HCEC 1CT (cell line): ENCODE results near the gene AIG1.

Source experiments
- DNase-seq: peaks from one replicate; pipeline ENCODE4 v3.0.0-alpha.2; 2017

AIG1 gene

GRCh38 chr6:143098054-143098671 lies 37.5 kb downstream of the AIG1 start:
- DNase-seq: no peak

GRCh38 chr6:143099647-143100046 lies 39.0 kb downstream of the AIG1 start:
- DNase-seq: no peak

GRCh38 chr6:143100429-143100828 lies 39.7 kb downstream of the AIG1 start:
- no peak for DNase-seq

- no peak for DNase-seq
These were observed 43.2 kb downstream of the AIG1 start for GRCh38 chr6:143103916-143104315.

GRCh38 chr6:143107440-143107839 lies 46.8 kb downstream of the AIG1 start:
- peak; percentile 3 for DNase-seq

- DNase-seq: no peak
These were observed 47.4 kb downstream of the AIG1 start for GRCh38 chr6:143107911-143108761.

- no peak for DNase-seq
These were observed 48.5 kb downstream of the AIG1 start for GRCh38 chr6:143109196-143109595.

GRCh38 chr6:143110572-143110971 lies 49.9 kb downstream of the AIG1 start:
- peak; percentile 61 for DNase-seq

- DNase-seq: peak; percentile 48
These were observed 50.3 kb downstream of the AIG1 start for GRCh38 chr6:143110996-143111395.

GRCh38 chr6:143111443-143111842 lies 50.8 kb downstream of the AIG1 start:
- no peak for DNase-seq

- no peak for DNase-seq
These were observed 51.5 kb downstream of the AIG1 start for GRCh38 chr6:143112084-143112768.

GRCh38 chr6:143112837-143113236 lies 52.1 kb downstream of the AIG1 start:
- no peak for DNase-seq

GRCh38 chr6:143115728-143116127 lies 55.0 kb downstream of the AIG1 start:
- DNase-seq: no peak

- DNase-seq: no peak
These were observed 56.4 kb downstream of the AIG1 start for GRCh38 chr6:143117108-143117507.

- no peak for DNase-seq
These were observed 58.6 kb downstream of the AIG1 start for GRCh38 chr6:143119260-143119659.

GRCh38 chr6:143123081-143123480 lies 62.4 kb downstream of the AIG1 start:
- no peak for DNase-seq

- no peak for DNase-seq
These were observed 63.3 kb downstream of the AIG1 start for GRCh38 chr6:143123941-143124340.

- no peak for DNase-seq
These were observed 64.8 kb downstream of the AIG1 start for GRCh38 chr6:143125455-143125854.

- no peak for DNase-seq
These were observed 65.3 kb downstream of the AIG1 start for GRCh38 chr6:143125864-143126573.

GRCh38 chr6:143126574-143126941 lies 65.9 kb downstream of the AIG1 start:
- DNase-seq: no peak

- no peak for DNase-seq
These were observed 67.4 kb downstream of the AIG1 start for GRCh38 chr6:143127941-143128680.

GRCh38 chr6:143128681-143129015 lies 68.0 kb downstream of the AIG1 start:
- DNase-seq: no peak

GRCh38 chr6:143130928-143131327 lies 70.2 kb downstream of the AIG1 start:
- no peak for DNase-seq
